Thyroid gland (tissue), 4 donors: Measurements from ENCODE around the gene PRCP. TPM values are rescaled to one million over a fixed set of nuclear protein-coding genes. Genes with fewer than 3 reads are reported as not detected.

Experiments used
- DNase-seq, 2 donors: peaks; one replicate each; pipeline ENCODE4 v3.0.0-alpha.2; 2019
- H3K27ac ChIP-seq, 3 donors: fragments of 200-600 bp; sonication (generic); 1 replicate in 2 of 3; 2 replicates in 1 of 3; pipeline ENCODE4 v1.5.1; 2016 to 2019; ENCODE audit warnings: mild to moderate bottlenecking in 1 of 3, moderate library complexity in 1 of 3
- H3K27me3 ChIP-seq: fragments of 200-600 bp; sonication (generic); one replicate; pipeline ENCODE4 v1.5.1; 2019
- H3K36me3 ChIP-seq, 2 donors: fragments of 200-600 bp; sonication (generic); one replicate each; pipeline ENCODE4 v1.5.1; 2016 to 2019
- H3K4me1 ChIP-seq, 2 donors: fragments of 200-600 bp; sonication (generic); one replicate each; pipeline ENCODE4 v1.5.1; 2017 to 2019
- H3K4me3 ChIP-seq, 3 donors: fragments of 200-600 bp; sonication (generic); replicated peaks in 1 of 3; 1 replicate in 2 of 3; 2 replicates in 1 of 3; pipeline ENCODE4 v1.5.1; 2016; ENCODE audit warnings: mild to moderate bottlenecking in 1 of 3
- H3K9me3 ChIP-seq: fragments of 200-600 bp; sonication (generic); one replicate; pipeline ENCODE4 v1.5.1; 2017
- CTCF ChIP-seq, 6 experiments: fragments of 200-600 bp in 3 of 6; fragments of 450-650 bp in 3 of 6; sonication (generic) in 3 of 6; IDR thresholded peaks; one replicate each; pipeline ENCODE4 v1.5.1; 2016 to 2019; ENCODE audit warnings: antibody characterized with exemption in 6 of 6, mild to moderate bottlenecking in 2 of 6, inconsistent platforms in 1 of 6, moderate library complexity in 1 of 6
- POLR2A ChIP-seq, 2 donors: fragments of 450-650 bp; IDR thresholded peaks; one replicate each; pipeline ENCODE4 v1.6.1; 2017; ENCODE audit warnings: antibody characterized with exemption in 2 of 2, mild to moderate bottlenecking in 2 of 2, moderate library complexity in 1 of 2
- WGBS, 2 donors: methylation state at CpG; one replicate each; pipeline ENCODE4 v1.1.5; 2017; 5-methylcytosine and 5-hydroxymethylcytosine counted together
- intact Hi-C: fragments of 100-400 bp; cut with DNase I; formaldehyde crosslinking; loops from one replicate; pipeline ENCODE4 v1.15.1; 2023
- total RNA-seq, 4 donors: library from RNA; depleted of rRNA; stranded (reverse); fragments of >200 nt; gene quantifications; one replicate each; pipeline ENCODE4 v1.2.3, GENCODE V29; 2016

The PRCP gene
- total RNA-seq, 4 donors from 2014 or later = 59.1 to 122 (median 81.1) TPM

GRCh38 chr11:82818409-82819043 lies 81.7 kb downstream of the PRCP start:
- TF ChIP-seq POLR2A (IDR thresholded peaks at IDR 0.05) (no peak), CTCF (IDR thresholded peaks at IDR 0.05) (no peak)
- Histone ChIP-seq H3K4me1 (no peaks in the 10 kb centered on the region), H3K36me3 (no peaks in the 10 kb centered on the region), H3K27ac (no peak overlapping the region), H3K9me3 (no peaks in the 10 kb centered on the region), H3K4me3 (no peak overlapping the region), H3K27me3 (no peaks in the 10 kb centered on the region)
- intact Hi-C loops = no loop called here
- WGBS, 2 donors = 70 to 71% methylated on average over 10 of the region's 10 CpGs
- DNase-seq = no peak

GRCh38 chr11:82815406-82815805 lies 84.8 kb downstream of the PRCP start:
- intact Hi-C loops = no loop called here

GRCh38 chr11:82814379-82814778 lies 85.9 kb downstream of the PRCP start:
- Histone ChIP-seq H3K27me3 (no peaks in the 10 kb centered on the region), H3K4me1 (no peaks in the 10 kb centered on the region), H3K36me3 (no peaks in the 10 kb centered on the region), H3K4me3 (no peak overlapping the region), H3K27ac (no peak overlapping the region), H3K9me3 (no peaks in the 10 kb centered on the region)
- TF ChIP-seq POLR2A (IDR thresholded peaks at IDR 0.05) = no peak
- TF ChIP-seq CTCF (IDR thresholded peaks at IDR 0.05) = no peak
- intact Hi-C loops = no loop called here
- no peak for DNase-seq
- 69 to 70% methylated on average over 4 of the region's 4 CpGs for WGBS, 2 donors

More at GRCh38 chr11:82815406-82815805, 84.8 kb downstream of the PRCP start:
- Histone ChIP-seq H3K9me3 (no peaks in the 10 kb centered on the region), H3K36me3 (no peaks in the 10 kb centered on the region), H3K27me3 (no peaks in the 10 kb centered on the region), H3K4me1 (no peaks in the 10 kb centered on the region), H3K27ac (no peak overlapping the region), H3K4me3 (no peak overlapping the region)
- TF ChIP-seq CTCF (IDR thresholded peaks at IDR 0.05) (no peak), POLR2A (IDR thresholded peaks at IDR 0.05) (no peak)
- 56 to 62% methylated on average over 2 of the region's 2 CpGs for WGBS, 2 donors
- DNase-seq = no peak

GRCh38 chr11:82811369-82811768 lies 88.9 kb downstream of the PRCP start:
- no peaks in the 10 kb centered on the region for H3K9me3 ChIP-seq
- TF ChIP-seq CTCF (IDR thresholded peaks at IDR 0.05) (no peak), POLR2A (IDR thresholded peaks at IDR 0.05) (no peak)
- no peaks in the 10 kb centered on the region for H3K4me1 ChIP-seq
- DNase-seq = no peak
- no peak overlapping the region for H3K4me3 ChIP-seq
- 70 to 74% methylated on average over 8 of the region's 8 CpGs for WGBS, 2 donors
- H3K27ac ChIP-seq = no peak overlapping the region
- intact Hi-C loops = no loop called here
- H3K36me3 ChIP-seq = no peaks in the 10 kb centered on the region
- H3K27me3 ChIP-seq = no peaks in the 10 kb centered on the region

- H3K27ac ChIP-seq = no peak overlapping the region
- H3K4me3 ChIP-seq = no peak overlapping the region
- H3K27me3 ChIP-seq = no peaks in the 10 kb centered on the region
- no peak for TF ChIP-seq CTCF (IDR thresholded peaks at IDR 0.05)
- no peak for TF ChIP-seq POLR2A (IDR thresholded peaks at IDR 0.05)
- H3K36me3 ChIP-seq = no peaks in the 10 kb centered on the region
- H3K9me3 ChIP-seq = no peaks in the 10 kb centered on the region
- DNase-seq = no peak
- no peaks in the 10 kb centered on the region for H3K4me1 ChIP-seq
- 67 to 71% methylated on average over 3 of the region's 3 CpGs for WGBS, 2 donors
- intact Hi-C loops = no loop called here
Observed at GRCh38 chr11:82810738-82811137, 89.5 kb downstream of the PRCP start.
